Germinal center (tissue), 1 donor: ENCODE measurements around the gene ZNF771.
"Not testable (repeated sequence)": the region's sequence is repeated elsewhere in the genome, so short reads cannot be mapped to it uniquely, and the experiment has no call there.

Experiments
- DNase-seq: peaks from one replicate; pipeline ENCODE4 v3.0.0; 2012; ENCODE audit warnings: mixed read lengths, low spot score

The ZNF771 gene

DNA sequence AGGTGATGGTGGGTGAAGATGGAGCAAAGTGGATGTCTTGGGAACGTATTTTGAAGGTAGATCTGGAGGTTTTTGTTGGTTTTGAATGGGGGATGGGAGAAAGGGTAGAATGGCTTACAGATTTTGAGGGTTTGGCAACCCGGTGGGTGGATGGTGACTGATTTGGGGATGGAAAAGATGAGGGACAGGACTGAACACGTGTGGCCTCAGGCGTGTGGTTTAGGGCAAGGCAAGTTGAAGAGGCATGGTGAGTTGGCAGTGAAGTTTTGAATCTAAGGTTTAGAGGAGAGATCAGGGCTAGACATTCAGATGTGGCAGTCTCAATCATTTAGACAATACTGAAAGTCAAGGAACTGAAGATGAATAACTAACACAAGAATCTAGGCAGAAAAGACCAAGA, 27.4 kb downstream of the ZNF771 start:
- no peak for DNase-seq

DNA sequence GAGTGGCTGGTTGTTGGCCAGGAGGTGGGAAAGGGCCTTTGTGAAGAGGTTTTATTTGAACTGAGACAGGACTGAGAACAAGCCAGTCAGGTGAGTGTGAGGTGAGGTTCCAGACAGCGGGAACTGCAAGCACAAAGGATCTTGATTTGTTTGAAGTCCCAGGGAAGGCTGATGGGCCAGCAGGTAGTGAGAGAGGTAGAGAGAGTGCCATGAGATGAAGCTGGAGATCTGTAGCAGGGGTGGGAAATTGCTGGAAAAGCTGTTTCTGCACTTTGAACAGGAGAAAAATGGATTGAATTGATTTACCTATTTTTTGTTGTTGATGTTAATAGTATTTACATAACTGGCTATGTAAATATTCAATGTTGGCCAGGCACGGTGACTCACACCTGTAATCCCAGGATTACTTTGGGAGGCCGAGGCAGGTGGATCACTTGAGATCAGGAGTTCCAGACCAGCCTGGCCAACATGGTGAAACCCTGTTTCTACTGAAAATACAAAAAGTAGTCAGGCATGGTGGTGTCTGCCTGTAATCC, 30.2 kb downstream of the ZNF771 start:
- DNase-seq: no peak

DNA sequence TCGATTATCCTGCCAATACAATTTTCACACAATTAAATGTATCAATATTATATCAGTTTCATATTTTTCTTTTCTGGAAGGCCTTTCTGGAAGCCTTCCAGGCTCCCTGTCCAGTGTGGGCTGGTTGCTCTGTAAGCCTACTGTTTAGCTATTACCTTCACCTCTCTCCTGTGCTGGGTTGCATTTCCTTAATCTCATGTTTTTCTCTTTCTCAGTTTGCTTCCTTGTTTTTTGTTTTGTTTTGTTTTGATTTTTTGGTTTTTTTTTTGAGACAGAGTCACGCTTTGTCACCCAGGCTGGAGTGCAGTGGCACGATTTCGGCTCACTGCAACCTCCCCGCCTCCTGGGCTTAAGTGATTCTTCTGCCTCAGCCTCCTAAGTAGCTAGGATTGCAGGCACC, 31.4 kb downstream of the ZNF771 start:
- no peak for DNase-seq

DNA sequence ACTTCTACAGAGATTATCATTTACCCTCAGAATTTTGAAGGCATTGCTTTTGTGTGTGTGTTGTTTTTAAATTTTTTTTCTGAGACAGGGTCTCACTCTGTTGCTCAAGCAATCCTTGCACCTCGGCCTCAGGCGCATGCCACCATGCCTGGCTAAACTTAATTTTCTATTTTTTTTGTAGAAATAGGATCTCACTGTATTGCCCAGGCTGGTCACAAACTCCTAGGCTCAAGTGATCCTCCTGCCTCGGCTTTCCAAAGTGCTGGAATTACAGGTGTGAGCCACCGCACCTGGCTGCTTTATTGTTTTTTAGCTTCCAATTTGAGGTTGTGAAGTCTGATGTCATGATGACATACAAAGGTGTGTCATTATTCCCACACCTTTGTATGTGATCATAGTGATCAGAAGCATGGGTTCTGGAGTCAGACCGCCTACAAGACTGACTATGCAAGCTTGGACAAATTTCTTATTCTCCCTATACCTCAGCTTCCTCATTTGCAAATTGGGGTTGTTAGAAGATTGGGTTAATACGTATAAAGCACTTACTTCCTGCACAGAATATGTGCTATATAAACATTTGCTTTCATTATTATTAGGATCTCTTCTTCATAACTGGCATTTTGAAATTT, 32.4 kb downstream of the ZNF771 start:
- DNase-seq: peak; percentile 39

DNA sequence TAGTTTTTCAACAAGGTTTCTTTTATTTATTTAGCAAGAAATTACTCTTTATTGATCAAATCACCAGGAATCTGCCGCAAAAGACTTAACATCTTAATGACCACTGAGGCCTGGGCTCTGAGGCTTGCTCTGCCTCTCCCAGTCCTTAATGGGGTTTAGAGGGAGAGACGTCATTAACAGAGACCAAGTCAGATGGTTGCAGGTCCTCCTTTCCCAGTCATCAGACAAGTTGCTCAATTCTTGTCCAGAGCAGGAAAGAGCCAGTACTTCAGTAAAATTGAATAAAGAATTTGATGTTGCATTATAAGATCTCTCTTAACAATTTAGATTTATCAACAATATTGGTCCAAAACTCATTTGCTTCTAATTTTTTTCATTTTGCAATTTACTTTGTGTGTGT, 36.2 kb downstream of the ZNF771 start:
- no peak for DNase-seq

DNA sequence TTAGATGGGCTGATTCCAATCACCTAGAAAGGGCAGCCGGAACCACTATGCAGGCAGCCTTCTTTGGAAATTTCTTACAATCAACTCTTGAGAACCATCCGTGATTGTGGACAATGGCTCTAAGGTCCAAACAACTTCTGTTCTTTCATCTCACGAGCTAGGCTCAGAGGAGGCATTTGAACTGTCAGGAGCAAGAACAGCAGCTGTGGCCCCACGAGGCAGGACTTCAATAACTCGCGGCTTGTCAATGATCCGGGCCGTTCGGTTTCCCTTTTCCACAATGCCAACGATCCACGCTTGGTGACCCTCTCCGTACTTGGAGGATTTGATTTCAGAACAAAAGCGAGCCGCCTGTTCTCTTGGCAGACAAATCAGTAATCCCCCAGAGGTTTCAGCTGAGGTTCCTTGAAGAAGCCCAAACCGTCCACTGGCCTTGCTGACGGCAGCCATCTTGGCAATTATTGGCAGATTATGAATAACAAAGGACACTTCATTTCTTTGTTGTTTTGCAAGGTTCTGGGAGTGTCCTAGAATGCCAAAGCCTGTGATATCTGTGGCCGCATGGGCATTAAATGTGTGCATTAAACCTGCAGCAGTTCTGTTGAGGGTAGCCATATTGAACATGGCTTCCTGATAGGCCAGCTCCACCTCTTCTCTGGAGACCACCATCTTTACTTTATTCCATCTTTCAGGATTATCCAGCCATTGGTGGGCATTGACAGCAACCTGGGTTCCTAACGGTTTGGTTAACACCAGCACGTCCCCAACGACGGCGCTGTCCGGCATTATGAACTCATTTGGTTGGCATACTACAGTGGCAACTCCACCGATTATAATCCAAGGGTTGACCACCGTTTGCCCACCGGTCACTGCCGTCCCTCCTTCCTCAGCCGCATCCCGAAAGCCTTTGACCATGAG, 37.1 kb downstream of the ZNF771 start:
- no peak for DNase-seq

DNA sequence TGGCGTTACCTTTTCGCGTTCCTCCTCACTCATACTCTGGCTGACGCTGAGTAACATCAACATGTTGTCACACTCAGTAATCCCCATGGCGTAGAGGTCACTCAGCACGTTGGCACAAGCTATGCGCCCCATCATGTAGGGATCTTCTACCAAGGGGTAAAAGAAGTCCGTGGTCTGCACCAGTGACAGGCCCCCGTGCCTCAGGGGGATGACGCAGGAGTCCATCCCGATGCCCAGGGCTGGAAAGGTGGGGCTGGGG, 37.7 kb downstream of the ZNF771 start:
- DNase-seq: no peak

DNA sequence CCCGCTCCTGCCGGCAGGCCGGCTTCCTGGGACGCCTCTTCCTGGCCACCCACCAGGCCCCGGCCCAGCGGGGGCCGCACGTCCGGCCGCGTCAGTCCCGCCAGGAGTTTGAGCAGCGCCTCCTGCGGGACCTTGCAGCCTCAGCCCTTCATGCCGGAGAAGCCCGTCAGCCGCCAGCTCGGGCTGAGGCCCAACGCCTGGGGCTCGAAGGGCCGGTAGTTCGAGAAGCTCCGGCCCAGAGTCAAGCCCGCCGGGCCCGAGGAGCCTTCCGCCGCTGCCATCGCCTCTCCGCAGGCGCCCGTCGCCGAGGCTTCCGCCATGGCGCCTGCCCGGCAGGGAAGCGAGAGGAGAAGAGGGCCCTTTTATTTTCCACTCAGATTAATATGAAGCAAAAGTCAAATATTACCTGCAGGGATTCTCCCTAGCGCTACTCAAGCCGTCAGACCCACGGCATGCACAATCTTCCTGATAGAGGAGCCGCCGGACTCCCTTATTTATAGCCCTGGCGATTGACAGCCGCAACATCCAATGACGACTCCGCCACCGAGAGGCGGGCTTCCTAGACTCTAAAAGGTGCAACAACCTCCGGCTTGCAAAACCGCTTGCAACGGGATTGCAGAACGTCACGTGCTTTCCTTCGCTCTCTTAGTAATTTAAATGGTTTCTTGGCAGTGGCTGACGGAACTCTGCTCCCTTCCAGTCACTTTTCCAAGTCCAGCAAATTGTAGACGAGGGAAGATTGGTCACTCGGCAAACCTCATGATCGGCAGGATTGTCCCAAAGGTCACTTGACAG, 38.2 kb downstream of the ZNF771 start, which contains the start of gene SEPHS2:
Gene SEPHS2, minus strand, starts transcription at position 467 of the 795 bp plus-strand sequence. Its CDS starts 147 bp downstream, at position 320.
- peak; percentile 91 for DNase-seq

DNA sequence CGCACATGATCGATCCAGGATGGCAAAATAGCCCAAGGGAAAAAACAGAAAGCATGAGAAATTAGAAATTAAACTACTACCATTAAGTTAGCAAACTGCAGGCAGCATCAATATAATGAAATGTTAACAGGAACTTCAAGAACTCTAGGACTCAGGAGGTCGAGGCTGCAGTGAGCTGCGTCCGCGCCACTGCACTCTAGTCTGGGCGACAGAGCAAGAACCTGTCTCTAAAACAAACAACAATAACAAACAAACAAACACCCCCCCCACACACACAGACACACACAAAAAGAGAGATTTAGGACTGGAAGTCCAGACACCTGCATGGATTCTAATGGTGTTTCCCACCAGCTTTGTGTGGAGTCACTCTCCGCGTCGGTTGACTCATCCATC, 38.8 kb downstream of the ZNF771 start:
- no peak for DNase-seq

DNA sequence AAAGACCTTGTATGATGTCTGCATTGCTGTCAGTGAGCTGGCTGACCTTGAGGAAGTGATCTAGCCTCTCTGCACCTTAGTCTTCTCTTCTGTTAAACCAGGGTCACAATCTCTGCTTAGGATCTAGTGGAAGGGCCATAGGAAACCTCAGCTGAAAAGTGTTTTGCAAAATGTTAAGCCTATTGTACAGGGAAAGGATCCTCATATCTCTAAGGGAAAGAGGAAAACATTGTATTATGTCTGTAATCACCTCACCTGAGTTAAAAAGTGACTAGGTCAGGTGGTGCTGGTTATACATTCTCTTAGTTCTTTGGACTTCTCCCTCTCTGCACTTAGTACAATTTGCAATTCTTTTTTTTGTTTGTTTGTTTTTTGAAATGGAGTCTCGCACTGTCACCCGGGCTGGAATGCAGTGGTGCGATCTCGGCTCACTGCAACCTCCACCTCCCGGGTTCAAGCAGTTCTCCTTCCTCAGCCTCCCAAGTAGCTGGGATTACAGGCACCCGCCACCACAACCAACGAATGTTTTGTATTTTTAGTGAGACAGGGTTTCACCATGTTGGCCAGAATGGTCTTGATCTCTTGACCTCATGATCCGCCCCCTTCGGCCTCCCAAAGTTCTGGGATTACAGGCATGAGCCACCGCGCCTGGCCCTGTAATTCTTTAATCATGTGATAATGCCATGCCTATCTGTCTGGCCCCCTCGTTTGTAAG, 40.3 kb downstream of the ZNF771 start:
- DNase-seq: no peak

DNA sequence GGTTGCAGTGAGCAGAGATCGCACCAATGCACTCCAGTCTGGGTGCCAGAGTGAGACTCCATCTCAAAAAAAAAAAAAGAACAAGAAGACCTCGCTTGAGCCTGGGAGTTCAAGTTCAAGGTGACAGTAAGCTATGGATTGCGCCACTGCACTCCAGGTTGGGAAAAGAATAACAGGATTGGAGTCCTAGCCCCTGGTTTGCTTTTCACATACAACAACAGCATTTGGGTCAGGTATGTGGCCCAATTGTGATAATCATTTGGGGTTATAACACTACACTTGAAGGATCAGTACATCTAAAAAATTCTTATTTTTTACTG, 41.7 kb downstream of the ZNF771 start:
- DNase-seq: no peak

DNA sequence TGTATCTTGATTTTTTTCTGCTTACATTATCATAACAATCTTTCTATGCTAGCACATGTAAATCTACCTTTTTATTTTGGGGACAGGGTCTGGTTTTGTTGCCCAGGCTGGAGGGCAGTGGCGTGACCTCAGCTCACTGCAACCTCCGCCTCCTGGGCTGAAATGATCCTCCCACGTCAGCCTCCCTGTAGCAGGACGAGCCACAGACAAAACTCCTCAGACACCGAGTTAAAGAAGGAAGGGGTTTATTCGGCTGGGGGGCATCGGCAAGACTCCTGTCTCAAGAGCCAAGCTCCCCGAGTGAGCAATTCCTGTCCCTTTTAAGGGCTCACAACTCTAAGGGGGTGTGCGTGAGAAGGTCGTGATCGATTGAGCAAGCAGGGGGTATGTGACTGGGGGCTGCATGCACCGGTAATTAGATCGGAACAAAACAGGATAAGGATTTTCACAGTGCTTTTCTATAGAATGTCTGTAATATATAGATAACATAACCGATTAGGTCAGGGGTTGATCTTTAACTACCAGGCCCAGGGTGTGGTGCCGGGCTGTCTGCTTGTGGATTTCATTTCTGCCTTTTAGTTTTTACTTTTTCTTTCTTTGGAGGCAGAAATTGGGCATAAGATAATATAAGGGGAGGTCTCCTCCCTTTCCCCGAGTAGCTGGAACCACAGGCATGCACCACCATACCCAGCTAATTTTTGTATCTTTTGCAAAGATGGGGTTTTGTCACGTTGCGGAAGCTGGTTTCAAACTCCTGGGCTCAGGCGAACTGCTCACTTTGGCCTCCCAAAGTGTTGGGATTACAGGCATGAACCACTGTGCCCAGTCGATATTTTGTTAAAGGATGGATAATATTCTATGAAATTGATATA, 45.5 kb downstream of the ZNF771 start:
- DNase-seq: not testable (repeated sequence)

DNA sequence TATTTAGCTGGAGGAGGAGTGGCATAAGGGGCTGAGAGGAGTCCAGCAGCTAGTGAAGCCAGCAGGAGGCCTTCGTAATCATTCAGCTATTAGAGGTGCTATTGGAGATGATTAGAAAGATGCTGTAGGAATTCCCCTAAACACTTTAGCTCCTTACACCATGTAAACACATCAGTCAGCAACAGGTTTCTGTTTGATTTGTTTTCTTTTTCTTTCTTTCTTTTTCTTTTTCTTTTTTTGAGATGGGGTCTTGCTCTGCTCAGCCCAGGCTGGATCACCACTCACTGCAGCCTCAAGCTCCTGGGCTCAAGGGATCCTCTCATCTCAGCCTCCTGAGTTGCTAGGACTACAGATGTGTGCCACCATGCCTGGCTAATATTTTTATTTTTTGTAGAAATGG, 48.9 kb downstream of the ZNF771 start:
- DNase-seq: no peak

DNA sequence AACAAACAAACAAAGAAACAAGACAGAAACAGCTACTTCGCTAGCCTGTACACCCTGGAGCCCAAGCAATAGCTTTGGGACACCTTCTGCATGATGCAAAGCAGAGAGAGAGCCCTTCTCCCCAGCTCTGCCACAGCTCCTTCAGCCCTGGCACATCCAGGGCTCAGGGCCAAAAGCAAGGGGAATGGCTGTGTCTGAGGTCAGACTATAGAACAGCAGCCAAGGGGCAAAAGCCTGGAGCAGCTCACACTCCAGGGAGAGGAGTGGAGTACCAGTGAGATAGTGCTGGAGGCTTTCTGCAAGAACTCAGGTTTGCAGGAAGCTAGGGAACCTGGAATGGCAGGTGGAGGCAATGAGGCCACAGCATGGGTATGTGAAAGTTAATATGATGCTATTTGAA, 49.9 kb downstream of the ZNF771 start:
- no peak for DNase-seq

DNA sequence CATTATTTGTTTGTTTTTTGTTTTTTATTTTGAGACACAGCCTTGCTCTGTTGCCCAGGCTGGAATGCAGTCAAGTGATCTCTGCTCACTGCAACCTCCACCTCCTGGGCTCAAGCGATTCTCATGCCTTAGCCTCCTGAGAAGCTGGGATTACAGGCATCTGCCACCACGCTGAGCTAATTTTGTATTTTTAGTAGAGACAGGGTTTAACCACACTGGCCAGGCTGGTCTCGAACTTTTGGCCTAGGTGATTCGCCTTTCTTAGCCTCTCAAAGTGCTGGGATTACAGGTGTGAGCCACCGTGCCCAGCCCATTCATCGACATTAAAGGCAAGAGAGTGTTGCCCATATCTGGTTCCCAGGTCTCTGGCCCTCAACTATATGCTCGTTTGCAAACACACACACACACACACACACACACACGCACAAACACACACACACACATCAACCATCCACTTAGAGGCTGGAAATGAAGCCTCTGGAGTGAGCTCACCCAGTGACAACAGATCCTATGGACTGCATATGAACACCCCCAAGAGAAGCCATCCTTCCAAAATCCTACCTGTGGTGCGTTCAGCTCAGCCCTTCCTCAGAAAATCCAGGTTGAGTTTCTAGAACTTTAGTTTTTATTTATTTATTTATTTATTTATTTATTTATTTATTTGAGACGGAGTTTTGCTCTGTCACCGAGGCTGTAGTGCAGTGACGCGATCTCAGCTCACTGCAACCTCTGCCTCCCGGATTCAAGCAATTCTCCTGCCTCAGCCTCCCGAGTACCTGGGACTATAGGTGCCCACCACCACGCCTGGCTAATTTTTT, 50.5 kb downstream of the ZNF771 start:
- DNase-seq: no peak

DNA sequence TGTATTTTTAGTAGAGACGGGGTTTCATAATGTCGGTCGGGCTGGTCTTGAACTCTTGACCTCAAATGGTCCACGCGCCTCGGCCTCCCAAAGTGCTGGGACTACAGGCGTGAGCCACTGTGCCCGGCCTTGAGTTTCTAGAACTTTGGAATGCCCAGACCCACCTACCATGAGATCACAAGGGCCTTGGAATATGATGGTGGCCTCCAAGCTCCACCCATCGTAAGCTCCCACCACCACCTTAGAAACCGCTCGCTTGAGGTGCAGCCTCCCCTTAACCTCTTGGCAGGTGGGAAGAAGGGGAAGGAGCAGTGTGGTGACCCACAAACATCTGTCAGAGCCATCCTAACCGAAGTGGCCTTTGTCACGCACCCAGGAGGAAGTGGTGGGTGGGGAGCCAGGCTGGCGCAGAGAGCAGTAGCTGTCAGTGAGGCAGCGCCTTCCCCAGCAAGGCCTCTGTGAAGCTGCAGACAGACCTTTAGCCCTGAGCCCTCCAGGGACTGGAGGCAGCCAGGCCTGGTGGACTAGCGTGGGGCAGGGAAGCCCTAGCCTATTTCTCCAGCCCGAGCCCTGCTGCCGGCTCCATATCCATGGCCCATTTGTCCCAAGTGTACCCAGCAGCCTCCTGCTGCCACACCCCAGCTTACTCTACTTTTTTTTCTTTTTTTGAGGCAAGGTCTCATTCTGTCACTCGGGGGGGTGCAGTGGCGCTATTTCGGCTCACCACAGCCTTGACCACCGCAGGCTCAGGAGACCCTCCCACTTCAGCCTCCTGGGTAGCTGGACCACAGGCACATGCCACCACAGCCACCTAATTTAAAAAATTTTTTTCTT, 51.4 kb downstream of the ZNF771 start:
- peak; percentile 65 for DNase-seq

DNA sequence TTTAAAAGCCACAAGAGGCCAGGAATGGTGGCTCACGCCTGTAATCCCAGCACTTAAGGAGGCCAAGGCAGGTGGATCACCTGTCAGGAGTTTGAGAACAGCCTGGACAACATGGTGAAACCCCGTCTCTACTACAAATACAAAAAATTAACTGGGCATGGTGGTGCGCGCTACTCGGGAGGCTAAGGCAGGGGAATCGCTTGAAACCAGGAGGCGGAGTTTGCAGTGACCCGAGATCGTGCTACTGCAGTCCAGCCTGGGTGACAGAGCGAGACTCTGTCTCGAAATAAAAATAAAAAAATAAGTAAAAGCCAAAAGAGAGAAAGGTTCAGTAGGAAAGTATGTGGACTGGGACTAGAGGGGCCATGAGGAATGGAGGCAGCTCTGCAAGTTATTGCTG, 52.0 kb downstream of the ZNF771 start:
- no peak for DNase-seq

DNA sequence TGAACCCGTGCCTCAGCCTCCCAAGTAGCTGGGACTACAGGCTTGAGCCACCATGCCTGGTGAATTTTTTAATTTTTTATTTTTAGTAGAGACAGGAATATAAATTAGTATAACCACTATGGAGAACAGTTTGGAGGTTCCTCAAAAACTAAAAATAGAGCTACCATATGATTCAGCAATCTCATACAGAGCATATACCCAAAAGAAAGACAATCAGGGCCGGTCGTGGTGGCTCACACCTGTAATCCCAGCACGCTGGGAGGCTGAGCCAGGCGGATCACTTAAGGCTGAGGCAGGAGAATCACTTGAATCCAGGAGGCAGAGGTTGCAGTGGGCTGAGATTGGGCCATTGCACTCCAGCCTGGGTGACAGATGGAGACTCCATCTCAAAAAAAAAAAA, 54.0 kb downstream of the ZNF771 start:
- not testable (repeated sequence) for DNase-seq

DNA sequence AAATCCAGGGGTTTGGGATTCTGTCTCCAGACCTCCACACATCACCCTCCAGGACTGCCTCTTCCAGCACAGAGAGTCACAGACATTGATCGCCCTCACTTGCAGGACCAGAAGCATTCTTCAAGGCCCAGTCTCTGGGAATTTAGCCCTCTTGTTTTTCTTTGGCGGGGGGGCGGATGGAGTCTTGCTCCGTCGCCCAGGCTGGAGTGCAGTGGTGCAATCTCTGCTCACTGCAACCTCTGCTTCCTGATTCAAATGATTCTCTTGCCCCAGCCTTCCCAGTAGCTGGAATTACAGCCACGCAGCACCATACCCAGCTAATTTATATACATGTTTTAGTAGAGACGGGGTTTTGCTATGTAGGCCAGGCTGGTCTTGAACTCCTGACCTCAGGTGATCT, 56.7 kb downstream of the ZNF771 start:
- no peak for DNase-seq
